GM12891 (cell line): ENCODE measurements around the gene PTPRD.

Experiments
- DNase-seq: peaks from one replicate; pipeline ENCODE4 v3.0.0; 2011; ENCODE audit warnings: low spot score; ENCODE audit not compliant: insufficient read length
- FAIRE-seq: peaks from 2 replicates; lab custom pipeline; 2011; peaks lifted over from hg19 to GRCh38; lab: Jason Lieb, UNC
- PAX5 ChIP-seq: IDR thresholded peaks from 2 replicates; pipeline ENCODE4 v1.6.1; 2011; ENCODE audit warnings: low read length, moderate library complexity, mild to moderate bottlenecking; ENCODE audit not compliant: insufficient read depth, severe bottlenecking
- POLR2A ChIP-seq: IDR thresholded peaks from 2 replicates; pipeline ENCODE4 v1.6.1; 2011; ENCODE audit warnings: low read depth, low read length, control low read depth
- POLR2AphosphoS5 ChIP-seq: IDR thresholded peaks from 2 replicates; pipeline ENCODE4 v1.6.1; 2011; ENCODE audit warnings: low read depth, low read length, control low read depth
- POU2F2 ChIP-seq: IDR thresholded peaks from 2 replicates; pipeline ENCODE4 v1.6.1; 2011; ENCODE audit warnings: low read depth, mild to moderate bottlenecking, control low read depth, low read length, moderate library complexity
- SPI1 ChIP-seq: IDR thresholded peaks from 2 replicates; pipeline ENCODE4 v1.6.1; 2011; ENCODE audit warnings: low read depth, low read length, control low read depth
- TAF1 ChIP-seq: IDR thresholded peaks from 2 replicates; pipeline ENCODE4 v1.6.1; 2011; ENCODE audit warnings: low read depth, low read length, control low read depth

PTPRD gene

GRCh38 chr9:8855046-8855445 is 1757.8 kb downstream of the PTPRD start:
- DNase-seq (no peak), FAIRE-seq (no peak)

DNA sequence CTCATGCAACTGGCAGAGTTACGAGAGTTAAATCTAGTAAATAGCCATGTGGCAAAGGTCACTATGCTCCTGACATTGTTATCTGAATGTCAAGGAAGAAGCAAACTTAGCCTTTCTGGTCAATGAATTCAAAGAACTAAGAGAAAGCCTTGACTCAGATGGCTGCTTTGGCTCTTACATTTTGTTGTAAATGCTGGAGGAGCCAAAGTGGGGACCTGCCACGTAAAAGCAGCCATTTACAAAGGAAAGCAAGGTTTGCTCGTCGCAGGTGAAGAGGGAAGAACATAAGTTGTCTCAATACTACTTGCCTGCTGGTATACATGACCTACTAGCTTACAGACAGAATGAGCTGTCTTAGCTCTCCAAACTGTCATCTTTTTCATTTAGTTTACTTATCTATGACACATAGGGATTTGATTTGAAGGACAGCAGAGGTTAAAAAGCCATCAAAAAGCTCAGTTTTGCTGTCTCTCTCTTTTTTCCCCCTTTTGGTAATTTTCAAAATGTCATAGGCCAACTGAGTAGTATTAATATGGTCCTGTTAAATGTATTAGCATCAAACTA is 1760.4 kb downstream of the PTPRD start:
- FAIRE-seq (no peak), DNase-seq (no peak)
- no peak for TF ChIP-seq PAX5
- no peak for TF ChIP-seq TAF1
- no peak for TF ChIP-seq POLR2A
- no peak for TF ChIP-seq POU2F2
- no peak for TF ChIP-seq SPI1
- no peak for TF ChIP-seq POLR2AphosphoS5

More at GRCh38 chr9:8855046-8855445, 1757.8 kb downstream of the PTPRD start:
- TF ChIP-seq PAX5, result no peak
- no peak for TF ChIP-seq TAF1
- no peak for TF ChIP-seq POLR2A
- no peak for TF ChIP-seq SPI1

GRCh38 chr9:8850914-8851313 is 1761.9 kb downstream of the PTPRD start:
- FAIRE-seq, result no peak
- TF ChIP-seq TAF1 (no peak), POLR2AphosphoS5 (no peak), PAX5 (no peak), SPI1 (no peak), POU2F2 (no peak), POLR2A (no peak)
- no peak for DNase-seq

GRCh38 chr9:8845808-8846207 is 1767.0 kb downstream of the PTPRD start:
- DNase-seq, result no peak
- no peak for FAIRE-seq
- TF ChIP-seq POU2F2, result no peak
- TF ChIP-seq TAF1, result no peak
- TF ChIP-seq POLR2AphosphoS5, result no peak
- no peak for TF ChIP-seq POLR2A
- TF ChIP-seq PAX5, result no peak

- TF ChIP-seq SPI1 (no peak), TAF1 (no peak), PAX5 (no peak), POLR2A (no peak), POU2F2 (no peak), POLR2AphosphoS5 (no peak)
- no peak for FAIRE-seq
- no peak for DNase-seq
These were observed 1767.4 kb downstream of the PTPRD start for GRCh38 chr9:8845376-8845775.

DNA sequence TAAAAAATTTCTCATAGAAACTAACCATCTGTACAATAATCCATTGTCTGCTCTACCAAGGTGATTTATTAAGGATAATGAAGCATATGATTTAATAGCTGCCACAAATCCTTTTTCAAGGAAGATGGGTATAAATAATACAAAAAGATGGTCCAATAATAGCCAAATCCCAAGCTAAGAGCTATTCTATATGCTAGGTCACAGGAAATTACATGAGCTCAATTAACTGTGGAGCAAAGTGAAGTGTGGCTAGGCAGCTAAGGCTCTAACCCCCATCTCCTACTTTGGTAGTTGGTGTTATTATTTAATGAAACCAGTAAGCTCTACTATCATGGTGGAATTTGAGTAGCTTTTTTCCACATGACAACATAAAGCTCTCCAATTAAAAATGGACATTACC is 1768.3 kb downstream of the PTPRD start:
- DNase-seq, result no peak
- TF ChIP-seq SPI1 (no peak), TAF1 (no peak), POLR2AphosphoS5 (no peak), POU2F2 (no peak), PAX5 (no peak), POLR2A (no peak)
- no peak for FAIRE-seq

DNA sequence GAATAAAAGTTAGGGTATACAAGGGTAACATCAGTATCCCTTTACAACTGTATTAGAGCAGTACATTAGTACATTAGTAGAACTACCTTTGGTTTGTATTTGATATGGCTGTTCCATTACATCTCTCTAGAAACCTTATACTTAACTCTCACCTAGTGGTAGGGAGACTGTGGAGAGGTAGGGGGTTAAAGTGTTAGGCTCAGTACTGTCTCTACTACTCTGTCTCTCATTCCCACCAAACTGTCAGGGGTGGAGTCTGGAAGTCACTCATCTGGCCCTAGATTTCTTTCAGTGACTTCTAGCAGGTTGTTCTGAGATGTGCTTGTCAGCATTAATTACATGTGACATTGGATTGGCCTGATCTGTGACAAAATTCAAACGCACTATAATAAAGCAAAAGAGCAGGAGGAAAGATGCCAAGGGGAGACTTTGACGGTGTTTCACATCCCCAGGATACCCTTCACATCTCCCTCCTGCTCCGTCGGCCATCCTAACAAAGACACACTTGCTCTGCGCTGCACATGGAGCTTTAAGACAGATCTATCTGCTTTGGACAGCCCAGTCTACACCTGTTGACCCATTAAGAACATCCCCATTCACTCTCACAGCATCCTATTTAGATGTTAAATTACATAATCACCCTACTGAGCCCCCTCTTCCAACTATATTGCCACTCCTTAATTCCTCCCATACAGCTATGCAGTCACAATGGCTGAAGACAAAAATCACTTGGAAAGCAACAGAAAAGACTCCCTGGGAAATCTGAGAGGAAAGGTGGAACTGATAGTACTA is 1770.2 kb downstream of the PTPRD start:
- no peak for DNase-seq
- TF ChIP-seq SPI1 (no peak), POLR2AphosphoS5 (no peak), PAX5 (no peak), POU2F2 (no peak), POLR2A (no peak), TAF1 (no peak)
- FAIRE-seq, result no peak

GRCh38 chr9:8838136-8838535 is 1774.7 kb downstream of the PTPRD start:
- no peak for TF ChIP-seq POU2F2
- no peak for TF ChIP-seq TAF1
- no peak for TF ChIP-seq SPI1
- TF ChIP-seq POLR2A, result no peak
- TF ChIP-seq PAX5, result no peak
- no peak for TF ChIP-seq POLR2AphosphoS5
- FAIRE-seq, result no peak
- DNase-seq, result no peak

- no peak for TF ChIP-seq TAF1
- no peak for TF ChIP-seq PAX5
- no peak for TF ChIP-seq SPI1
- TF ChIP-seq POLR2A, result no peak
- TF ChIP-seq POLR2AphosphoS5, result no peak
- TF ChIP-seq POU2F2, result no peak
- no peak for FAIRE-seq
- no peak for DNase-seq
These were observed 1777.5 kb downstream of the PTPRD start for GRCh38 chr9:8835291-8835690.

- FAIRE-seq (no peak), DNase-seq (no peak)
- TF ChIP-seq POU2F2 (no peak), SPI1 (no peak)
These were observed 1779.8 kb downstream of the PTPRD start for GRCh38 chr9:8832955-8833354.
